Smooth muscle cell (in vitro differentiated cells): ENCODE results near the gene ST3GAL6. TPM values are rescaled to one million over a fixed set of nuclear protein-coding genes. Genes with fewer than 3 reads are reported as not detected.

Experiments
- DNase-seq: peaks from one replicate; lab custom pipeline; 2025; ENCODE audit not compliant: unreplicated experiment; lab: John Stamatoyannopoulos, UW
- H2AFZ ChIP-seq: fragments of 200-600 bp; sonication (generic); 2 replicates; pipeline ENCODE4 v1.6.0; 2016; ENCODE audit warnings: antibody characterized with exemption, low read depth, mild to moderate bottlenecking
- H3F3A ChIP-seq: fragments of 200-600 bp; sonication (generic); 2 replicates; pipeline ENCODE4 v1.6.0; 2017; ENCODE audit warnings: antibody characterized with exemption, low read depth
- H3K27ac ChIP-seq: fragments of 200-600 bp; sonication (generic); 2 replicates; pipeline ENCODE4 v1.5.1; 2016; ENCODE audit warnings: low read depth, mild to moderate bottlenecking
- H3K27me3 ChIP-seq: fragments of 200-600 bp; sonication (generic); 2 replicates; pipeline ENCODE4 v1.6.1; 2016; ENCODE audit warnings: low read depth, mild to moderate bottlenecking
- H3K36me3 ChIP-seq: fragments of 200-600 bp; sonication (generic); 2 replicates; pipeline ENCODE4 v1.5.1; 2016; ENCODE audit warnings: low read depth
- H3K4me1 ChIP-seq: fragments of 200-600 bp; sonication (generic); 2 replicates; pipeline ENCODE4 v1.5.1; 2016; ENCODE audit warnings: low read depth
- H3K4me2 ChIP-seq: fragments of 200-600 bp; sonication (generic); 2 replicates; pipeline ENCODE4 v1.6.0; 2016; ENCODE audit warnings: mild to moderate bottlenecking
- H3K4me3 ChIP-seq: fragments of 200-600 bp; sonication (generic); 2 replicates; pipeline ENCODE4 v1.5.1; 2016; ENCODE audit warnings: mild to moderate bottlenecking
- H3K79me2 ChIP-seq: fragments of 200-600 bp; sonication (generic); 2 replicates; pipeline ENCODE4 v1.6.0; 2016; ENCODE audit warnings: low read depth, mild to moderate bottlenecking
- H3K9ac ChIP-seq: fragments of 200-600 bp; sonication (generic); 2 replicates; pipeline ENCODE4 v1.6.0; 2016; ENCODE audit warnings: low read depth
- H3K9me3 ChIP-seq: fragments of 200-600 bp; sonication (generic); replicated peaks from 2 replicates; pipeline ENCODE4 v1.5.1; 2016; ENCODE audit warnings: low read depth
- H4K20me1 ChIP-seq: fragments of 200-600 bp; sonication (generic); 2 replicates; pipeline ENCODE4 v1.6.0; 2016; ENCODE audit warnings: low read depth
- CTCF ChIP-seq: fragments of 200-600 bp; sonication (generic); IDR thresholded peaks from 2 replicates; pipeline ENCODE4 v1.5.1; 2017; ENCODE audit warnings: borderline replicate concordance, mild to moderate bottlenecking, antibody characterized with exemption; ENCODE audit not compliant: insufficient read depth, poor library complexity, severe bottlenecking
- WGBS: methylation state at CpG from one replicate; pipeline ENCODE4 v1.1.7; 2016; ENCODE audit warnings: low lambda C conversion rate; 5-methylcytosine and 5-hydroxymethylcytosine counted together
- polyA plus RNA-seq: library from polyadenylated mRNA; unstranded; fragments of >200 nt; fragmentation: Nextera tagmentation; extraction: Ambion mirVana; gene quantifications from 2 replicates; pipeline ENCODE4 v1.2.1, GENCODE V29; 2016
- total RNA-seq: library from RNA; depleted of rRNA; stranded (reverse); fragments of >200 nt; gene quantifications from 2 replicates; pipeline ENCODE4 v1.2.3, GENCODE V29; 2014

Gene ST3GAL6
- total and polyA plus RNA-seq, 2 experiments from 2014 or later, result 19.4 to 40.7 TPM

- H2AFZ ChIP-seq, result no peak overlapping the region
- TF ChIP-seq CTCF, result no peak
- no peak overlapping the region for H3K4me3 ChIP-seq
- H3K27ac ChIP-seq, result no peak overlapping the region
- no peak overlapping the region for H3K4me2 ChIP-seq
- no peaks in the 10 kb centered on the region for H3K27me3 ChIP-seq
- no peaks in the 10 kb centered on the region for H3K9me3 ChIP-seq
- no peak for DNase-seq
- WGBS, result 60% methylated on average over 1 of the region's 1 CpG
- H3K79me2 ChIP-seq, result no peaks in the 10 kb centered on the region
- no peaks in the 10 kb centered on the region for H3K4me1 ChIP-seq
- peaks cover 11% of the 10 kb centered on the region for H3F3A ChIP-seq
- no peaks in the 10 kb centered on the region for H4K20me1 ChIP-seq
- H3K36me3 ChIP-seq, result no peaks in the 10 kb centered on the region
- no peak overlapping the region for H3K9ac ChIP-seq
These were observed 41.4 kb upstream of the ST3GAL6 start for GRCh38 chr3:98721776-98722175.

GRCh38 chr3:98722389-98722788 lies 40.8 kb upstream of the ST3GAL6 start:
- H3K9ac ChIP-seq, result no peak overlapping the region
- H3K9me3 ChIP-seq, result no peaks in the 10 kb centered on the region
- H3F3A ChIP-seq, result peaks cover 11% of the 10 kb centered on the region
- WGBS, result 42% methylated on average over 4 of the region's 4 CpGs
- no peaks in the 10 kb centered on the region for H3K36me3 ChIP-seq
- no peaks in the 10 kb centered on the region for H3K79me2 ChIP-seq
- DNase-seq, result no peak
- H3K4me1 ChIP-seq, result no peaks in the 10 kb centered on the region
- no peak overlapping the region for H2AFZ ChIP-seq
- no peaks in the 10 kb centered on the region for H4K20me1 ChIP-seq
- no peak overlapping the region for H3K4me3 ChIP-seq
- H3K27ac ChIP-seq, result no peak overlapping the region
- H3K27me3 ChIP-seq, result no peaks in the 10 kb centered on the region
- no peak for TF ChIP-seq CTCF
- H3K4me2 ChIP-seq, result no peak overlapping the region

- no peak for DNase-seq
These were observed 37.8 kb upstream of the ST3GAL6 start for GRCh38 chr3:98725352-98725751.

More at GRCh38 chr3:98725352-98725751, 37.8 kb upstream of the ST3GAL6 start:
- Histone ChIP-seq H3K27ac (no peak overlapping the region), H3K4me2 (no peak overlapping the region), H3K79me2 (no peaks in the 10 kb centered on the region), H3F3A (peaks cover 7% of the 10 kb centered on the region), H4K20me1 (no peaks in the 10 kb centered on the region), H2AFZ (no peak overlapping the region), H3K9me3 (no peaks in the 10 kb centered on the region), H3K4me1 (no peaks in the 10 kb centered on the region), H3K27me3 (no peaks in the 10 kb centered on the region), H3K4me3 (no peak overlapping the region), H3K9ac (no peak overlapping the region), H3K36me3 (no peaks in the 10 kb centered on the region)
- 67% methylated on average over 2 of the region's 2 CpGs for WGBS
- no peak for TF ChIP-seq CTCF
